Measurements from ENCODE around the gene SOCS7.

GRCh38 chr17:38354466-38354865 is 2.8 kb downstream of the SOCS7 start:
- no peak for TF ChIP-seq CTCF (IDR thresholded peaks at IDR 0.05)
- TF ChIP-seq ZFX (IDR thresholded peaks at IDR 0.05; ENCODE audit: borderline replicate concordance) = no peak
